Naive thymus-derived CD4-positive, alpha-beta T cell (primary cell): ENCODE measurements around the gene VRTN. TPM values are rescaled to one million over a fixed set of nuclear protein-coding genes. Genes with fewer than 3 reads are reported as not detected.

Experiments
- ATAC-seq: fragments of 150-1000 bp; cut with Tn5 transposase; 2 replicates; pipeline ENCODE4 v1.10.0; 2021; ENCODE audit warnings: mild to moderate bottlenecking, moderate library complexity
- CTCF ChIA-PET: fragments of 350-600 bp; sonication (Branson Sonifier 250); formaldehyde crosslinking; loops from one replicate; lab custom pipeline; 2021; ENCODE audit warnings: antibody characterized with exemption; lab: Charles Lee
- POLR2A ChIA-PET: fragments of 350-600 bp; sonication (Branson Sonifier 250); formaldehyde crosslinking; loops from one replicate; lab custom pipeline; 2021; ENCODE audit warnings: antibody characterized with exemption, inconsistent platforms; lab: Charles Lee
- DNase-seq, 9 donors: peaks; one replicate each; pipeline versions ENCODE4 v3.0.0 to v3.0.0-alpha.2; 2020 to 2022; ENCODE audit warnings: mixed read lengths in 1 of 9
- H3K27ac ChIP-seq: one replicate; pipeline ENCODE4 v1.7.0; 2013; ENCODE audit warnings: mild to moderate bottlenecking, low read depth, low read length, moderate library complexity
- H3K27me3 ChIP-seq, 2 donors: one replicate each; pipeline ENCODE4 v1.7.0; 2013; ENCODE audit warnings: low read length in 2 of 2, mild to moderate bottlenecking in 2 of 2, moderate library complexity in 2 of 2; ENCODE audit not compliant: control insufficient read depth in 2 of 2, insufficient read depth in 2 of 2
- H3K36me3 ChIP-seq, 3 experiments: 1 replicate in 2 of 3; 2 replicates in 1 of 3; pipeline ENCODE4 v1.7.0; 2013; ENCODE audit warnings: low read length in 3 of 3, mild to moderate bottlenecking in 3 of 3, moderate library complexity in 1 of 3; ENCODE audit not compliant: insufficient read depth in 3 of 3, control insufficient read depth in 2 of 3
- H3K4me1 ChIP-seq, 2 donors: one replicate each; pipeline ENCODE4 v1.7.0; 2013; ENCODE audit warnings: low read length in 2 of 2, mild to moderate bottlenecking in 2 of 2, moderate library complexity in 1 of 2; ENCODE audit not compliant: control insufficient read depth in 2 of 2, insufficient read depth in 2 of 2
- H3K4me3 ChIP-seq: 2 replicates; pipeline ENCODE4 v1.7.0; 2013; ENCODE audit warnings: mild to moderate bottlenecking, low read length
- H3K9me3 ChIP-seq, 3 experiments: 1 replicate in 2 of 3; 2 replicates in 1 of 3; pipeline ENCODE4 v1.7.0; 2013; ENCODE audit warnings: low read length in 3 of 3; ENCODE audit not compliant: control insufficient read depth in 2 of 3
- H3K27ac Mint-ChIP-seq, 9 donors: one replicate each; pipeline ENCODE4 v1.8.0; 2020 to 2022; ENCODE audit warnings: mixed read lengths in 9 of 9, mild to moderate bottlenecking in 8 of 9, moderate library complexity in 5 of 9, inconsistent platforms in 2 of 9
- H3K27me3 Mint-ChIP-seq, 5 donors: one replicate each; pipeline ENCODE4 v1.8.0; 2021 to 2022; ENCODE audit warnings: mixed read lengths in 5 of 5, mild to moderate bottlenecking in 1 of 5
- H3K36me3 Mint-ChIP-seq, 5 donors: one replicate each; pipeline ENCODE4 v1.8.0; 2020 to 2022; ENCODE audit warnings: mixed read lengths in 5 of 5, mild to moderate bottlenecking in 3 of 5, inconsistent platforms in 1 of 5
- H3K4me1 Mint-ChIP-seq, 7 donors: one replicate each; pipeline ENCODE4 v1.8.0; 2020 to 2022; ENCODE audit warnings: mixed read lengths in 7 of 7, mild to moderate bottlenecking in 3 of 7, inconsistent platforms in 1 of 7
- H3K4me3 Mint-ChIP-seq, 10 donors: one replicate each; pipeline ENCODE4 v1.8.0; 2020 to 2022; ENCODE audit warnings: mild to moderate bottlenecking in 10 of 10, mixed read lengths in 10 of 10, moderate library complexity in 6 of 10, inconsistent platforms in 2 of 10
- H3K9me3 Mint-ChIP-seq, 11 donors: one replicate each; pipeline ENCODE4 v1.8.0; 2020 to 2022; ENCODE audit warnings: mixed read lengths in 11 of 11, mild to moderate bottlenecking in 4 of 11, inconsistent platforms in 1 of 11, moderate library complexity in 1 of 11
- intact Hi-C, 2 donors: fragments of 100-400 bp; cut with micrococcal nuclease; formaldehyde crosslinking; loops; one replicate each; pipeline ENCODE4 v1.15.1; 2023
- polyA plus RNA-seq, 2 donors: library from polyadenylated mRNA; unstranded; fragments of 300-500 nt; fragmentation: Illumina TruSeq; gene quantifications; one replicate each; pipeline ENCODE4 v1.2.3, GENCODE V29; 2021
- total RNA-seq, 6 experiments: library from RNA in 5 of 6; stranded (reverse) in 5 of 6; gene quantifications; 1 replicate in 5 of 6; 2 replicates in 1 of 6; pipeline ENCODE4 v1.2.3 and lab custom pipeline; 2021 to 2026

Gene VRTN
- total and polyA plus RNA-seq, 7 experiments from 2014 or later = not detected

- H3K27me3 ChIP-seq = no peaks in the 10 kb centered on the region
- H3K36me3 Mint-ChIP-seq = no peaks in the 10 kb centered on the region
- H3K4me3 ChIP-seq = no peak overlapping the region
- no peak overlapping the region for H3K4me3 Mint-ChIP-seq
- DNase-seq = no peak
- intact Hi-C loops = no loop called here
- POLR2A ChIA-PET = no interaction called here
- no peaks in the 10 kb centered on the region for H3K36me3 ChIP-seq
- H3K4me1 Mint-ChIP-seq = peaks cover 11 to 22% (median 17%) of the 10 kb centered on the region in 7 donors
- peaks cover 14 to 24% of the 10 kb centered on the region in 2 donors for H3K4me1 ChIP-seq
- no peak overlapping the region for H3K27ac Mint-ChIP-seq
- no peaks in the 10 kb centered on the region for H3K9me3 ChIP-seq
- H3K27ac ChIP-seq = no peak overlapping the region
- ATAC-seq = no peak
- H3K27me3 Mint-ChIP-seq = peaks cover 0 to 11% (median 4%) of the 10 kb centered on the region in 5 donors
- CTCF ChIA-PET = no interaction called here
- H3K9me3 Mint-ChIP-seq = peaks cover 0 to 3% (median 0%) of the 10 kb centered on the region in 11 donors
These were observed 57.4 kb downstream of the VRTN start for GRCh38 chr14:74405663-74406062.

GRCh38 chr14:74407021-74407800 is 58.9 kb downstream of the VRTN start:
- no peaks in the 10 kb centered on the region for H3K9me3 ChIP-seq

GRCh38 chr14:74407801-74408154 is 59.5 kb downstream of the VRTN start:
- Histone ChIP-seq H3K27ac (no peak overlapping the region), H3K36me3 (no peaks in the 10 kb centered on the region), H3K9me3 (no peaks in the 10 kb centered on the region), H3K27me3 (no peaks in the 10 kb centered on the region), H3K4me3 (no peak overlapping the region), H3K4me1 (peaks cover 2 to 4% of the 10 kb centered on the region in 2 donors)
- peaks cover 0 to 16% (median 6%) of the 10 kb centered on the region in 5 donors for H3K27me3 Mint-ChIP-seq
- POLR2A ChIA-PET = no interaction called here
- ATAC-seq (no peak), DNase-seq (no peak)
- no peak overlapping the region for H3K4me3 Mint-ChIP-seq
- peaks cover 0 to 3% (median 0%) of the 10 kb centered on the region in 11 donors for H3K9me3 Mint-ChIP-seq
- H3K4me1 Mint-ChIP-seq = peaks cover 0 to 5% (median 2%) of the 10 kb centered on the region in 7 donors
- no peaks in the 10 kb centered on the region for H3K36me3 Mint-ChIP-seq
- CTCF ChIA-PET = no interaction called here
- intact Hi-C loops = no loop called here
- H3K27ac Mint-ChIP-seq = no peak overlapping the region

More at GRCh38 chr14:74407021-74407800, 58.9 kb downstream of the VRTN start:
- Mint-ChIP-seq H3K27ac (no peak overlapping the region), H3K4me3 (no peak overlapping the region), H3K4me1 (peaks cover 0 to 7% (median 5%) of the 10 kb centered on the region in 7 donors), H3K27me3 (peaks cover 0 to 16% (median 6%) of the 10 kb centered on the region in 5 donors), H3K9me3 (peaks cover 0 to 3% (median 0%) of the 10 kb centered on the region in 11 donors), H3K36me3 (no peaks in the 10 kb centered on the region)
- Histone ChIP-seq H3K4me3 (no peak overlapping the region), H3K4me1 (peaks cover 5 to 9% of the 10 kb centered on the region in 2 donors), H3K27me3 (no peaks in the 10 kb centered on the region), H3K36me3 (no peaks in the 10 kb centered on the region), H3K27ac (no peak overlapping the region)
- ATAC-seq (no peak), DNase-seq (no peak)
- intact Hi-C loops = no loop called here
- CTCF ChIA-PET = no interaction called here
- POLR2A ChIA-PET = no interaction called here

- CTCF ChIA-PET = no interaction called here
These were observed 60.6 kb downstream of the VRTN start for GRCh38 chr14:74408870-74409269.

GRCh38 chr14:74409441-74409840 is 61.2 kb downstream of the VRTN start:
- Mint-ChIP-seq H3K4me3 (no peak overlapping the region), H3K27ac (no peak overlapping the region), H3K27me3 (peaks cover 5 to 22% (median 14%) of the 10 kb centered on the region in 5 donors), H3K9me3 (peaks cover 0 to 3% (median 0%) of the 10 kb centered on the region in 11 donors), H3K36me3 (no peaks in the 10 kb centered on the region), H3K4me1 (peaks cover 0 to under 1% (median 0%) of the 10 kb centered on the region in 7 donors)
- H3K27me3 ChIP-seq = no peaks in the 10 kb centered on the region
- DNase-seq = no peak
- no peaks in the 10 kb centered on the region for H3K4me1 ChIP-seq
- POLR2A ChIA-PET = no interaction called here
- no peak for ATAC-seq
- no peaks in the 10 kb centered on the region for H3K36me3 ChIP-seq
- CTCF ChIA-PET = no interaction called here
- intact Hi-C loops = no loop called here
- H3K4me3 ChIP-seq = no peak overlapping the region
- H3K9me3 ChIP-seq = no peaks in the 10 kb centered on the region
- no peak overlapping the region for H3K27ac ChIP-seq

More at GRCh38 chr14:74408870-74409269, 60.6 kb downstream of the VRTN start:
- Histone ChIP-seq H3K9me3 (no peaks in the 10 kb centered on the region), H3K4me1 (no peaks in the 10 kb centered on the region), H3K4me3 (no peak overlapping the region), H3K27me3 (no peaks in the 10 kb centered on the region), H3K36me3 (no peaks in the 10 kb centered on the region), H3K27ac (no peak overlapping the region)
- DNase-seq (no peak), ATAC-seq (no peak)
- Mint-ChIP-seq H3K4me1 (peaks cover 0 to 5% (median 0%) of the 10 kb centered on the region in 7 donors), H3K27ac (no peak overlapping the region), H3K36me3 (no peaks in the 10 kb centered on the region), H3K9me3 (peaks cover 0 to 3% (median 0%) of the 10 kb centered on the region in 11 donors), H3K27me3 (peaks cover 3 to 17% (median 8%) of the 10 kb centered on the region in 5 donors), H3K4me3 (no peak overlapping the region)
- intact Hi-C loops = no loop called here
- POLR2A ChIA-PET = no interaction called here

Other genes starting within 250 kb of the VRTN start
- not detected for gene VSX2, start 109.0 kb upstream of the VRTN start, total RNA-seq
- gene VSX2, start 109.0 kb upstream of the VRTN start, polyA plus RNA-seq = not detected
- gene ABCD4, start 45.5 kb upstream of the VRTN start, total RNA-seq = 100 to 1,000 TPM in 1 of 5 experiments, 10 to 100 TPM in 4; 57.6 to 109 (median 68.2) TPM
- gene ABCD4, start 45.5 kb upstream of the VRTN start, polyA plus RNA-seq = 10 to 100 TPM; 26.1 to 32.1 TPM
- gene SYNDIG1L, start 77.7 kb downstream of the VRTN start, total RNA-seq = under 1 TPM in 1 of 5 experiments, not detected in 4; 0.16 TPM
- not detected for gene SYNDIG1L, start 77.7 kb downstream of the VRTN start, polyA plus RNA-seq
- gene NPC2, start 144.8 kb downstream of the VRTN start, total RNA-seq = 100 to 1,000 TPM in 1 of 5 experiments, 10 to 100 TPM in 4; 37.9 to 108 (median 56.3) TPM
- 10 to 100 TPM; 66.9 to 71.3 TPM for gene NPC2, start 144.8 kb downstream of the VRTN start, polyA plus RNA-seq
- 10 to 100 TPM; 13.9 to 39.5 (median 25.2) TPM for gene ISCA2, start 145.3 kb downstream of the VRTN start, total RNA-seq
- gene ISCA2, start 145.3 kb downstream of the VRTN start, polyA plus RNA-seq = 100 to 1,000 TPM in 1 of 2 donors, 10 to 100 TPM in 1; 69.2 to 106 TPM